ENCODE measurements around the gene GNAO1.

GNAO1 gene

GRCh38 chr16:56319376-56319775 is 128.1 kb downstream of the GNAO1 start:
- H3F3A ChIP-seq (ENCODE audit: insufficient read depth, low read length), result no peaks in the 10 kb centered on the region
- H3K9ac ChIP-seq (ENCODE audit: low read length), result no peak overlapping the region
- TF ChIP-seq CTCF (IDR thresholded peaks at IDR 0.05; ENCODE audit: low read length) (no peak), EZH2phosphoT487 (IDR thresholded peaks at IDR 0.05; ENCODE audit: low read length) (no peak), EZH2 (optimal IDR thresholded peaks at IDR 0.05; ENCODE audit: low read depth, low read length) (no peak)
- H2AFZ ChIP-seq (ENCODE audit: low read length), result no peak overlapping the region
- H3K27me3 ChIP-seq (replicated peaks; ENCODE audit: insufficient read depth, low read length), result no peaks in the 10 kb centered on the region
- H3K27ac ChIP-seq (ENCODE audit: low read length), result no peak overlapping the region
- H3K4me3 ChIP-seq (ENCODE audit: low read length), result no peak overlapping the region
- H3K36me3 ChIP-seq (replicated peaks; ENCODE audit: insufficient read depth, low read length), result no peaks in the 10 kb centered on the region
- H3K4me1 ChIP-seq (ENCODE audit: low read length), result no peaks in the 10 kb centered on the region
- H3K9me2 ChIP-seq (replicated peaks; ENCODE audit: insufficient read depth, low read length), result no peaks in the 10 kb centered on the region
- H3K79me2 ChIP-seq (ENCODE audit: low read length), result no peaks in the 10 kb centered on the region
- H4K20me1 ChIP-seq (ENCODE audit: insufficient read depth, low read length), result no peaks in the 10 kb centered on the region
- DNase-seq, result no peak
- no peaks in the 10 kb centered on the region for H3K9me3 ChIP-seq (replicated peaks; ENCODE audit: insufficient read depth, low read length)
- no peak overlapping the region for H3K4me2 ChIP-seq (ENCODE audit: low read depth, low read length)

- Histone ChIP-seq H3K27me3 (replicated peaks; ENCODE audit: insufficient read depth, low read length) (no peaks in the 10 kb centered on the region), H3K9me2 (replicated peaks; ENCODE audit: insufficient read depth, low read length) (no peaks in the 10 kb centered on the region), H3K4me3 (ENCODE audit: low read length) (no peak overlapping the region), H3K4me1 (ENCODE audit: low read length) (no peaks in the 10 kb centered on the region), H4K20me1 (ENCODE audit: insufficient read depth, low read length) (no peaks in the 10 kb centered on the region), H3F3A (ENCODE audit: insufficient read depth, low read length) (no peaks in the 10 kb centered on the region), H3K36me3 (replicated peaks; ENCODE audit: insufficient read depth, low read length) (no peaks in the 10 kb centered on the region), H3K9me3 (replicated peaks; ENCODE audit: insufficient read depth, low read length) (no peaks in the 10 kb centered on the region), H3K4me2 (ENCODE audit: low read depth, low read length) (no peak overlapping the region), H2AFZ (ENCODE audit: low read length) (no peak overlapping the region), H3K9ac (ENCODE audit: low read length) (no peak overlapping the region), H3K79me2 (ENCODE audit: low read length) (no peaks in the 10 kb centered on the region), H3K27ac (ENCODE audit: low read length) (no peak overlapping the region)
- TF ChIP-seq CTCF (IDR thresholded peaks at IDR 0.05; ENCODE audit: low read length) (no peak), EZH2 (optimal IDR thresholded peaks at IDR 0.05; ENCODE audit: low read depth, low read length) (no peak), EZH2phosphoT487 (IDR thresholded peaks at IDR 0.05; ENCODE audit: low read length) (no peak)
- no peak for DNase-seq
Observed at GRCh38 chr16:56320056-56320455, 128.8 kb downstream of the GNAO1 start.

- H3K9ac ChIP-seq (ENCODE audit: low read length), result no peak overlapping the region
- no peak overlapping the region for H3K4me3 ChIP-seq (ENCODE audit: low read length)
- H3K36me3 ChIP-seq (replicated peaks; ENCODE audit: insufficient read depth, low read length), result no peaks in the 10 kb centered on the region
- no peak overlapping the region for H2AFZ ChIP-seq (ENCODE audit: low read length)
- no peaks in the 10 kb centered on the region for H4K20me1 ChIP-seq (ENCODE audit: insufficient read depth, low read length)
- no peaks in the 10 kb centered on the region for H3K9me3 ChIP-seq (replicated peaks; ENCODE audit: insufficient read depth, low read length)
- DNase-seq, result no peak
- H3K79me2 ChIP-seq (ENCODE audit: low read length), result no peaks in the 10 kb centered on the region
- no peaks in the 10 kb centered on the region for H3F3A ChIP-seq (ENCODE audit: insufficient read depth, low read length)
- no peak for TF ChIP-seq CTCF (IDR thresholded peaks at IDR 0.05; ENCODE audit: low read length)
- no peak for TF ChIP-seq EZH2phosphoT487 (IDR thresholded peaks at IDR 0.05; ENCODE audit: low read length)
- TF ChIP-seq EZH2 (optimal IDR thresholded peaks at IDR 0.05; ENCODE audit: low read depth, low read length), result no peak
- H3K9me2 ChIP-seq (replicated peaks; ENCODE audit: insufficient read depth, low read length), result no peaks in the 10 kb centered on the region
- H3K27ac ChIP-seq (ENCODE audit: low read length), result no peak overlapping the region
- H3K4me2 ChIP-seq (ENCODE audit: low read depth, low read length), result no peak overlapping the region
- H3K4me1 ChIP-seq (ENCODE audit: low read length), result no peaks in the 10 kb centered on the region
- no peaks in the 10 kb centered on the region for H3K27me3 ChIP-seq (replicated peaks; ENCODE audit: insufficient read depth, low read length)
Observed at GRCh38 chr16:56320811-56321558, 129.7 kb downstream of the GNAO1 start.

Data from MM.1S (cell line).